ENCODE data around the gene OAF. TPM values are rescaled to one million over a fixed set of nuclear protein-coding genes. Genes with fewer than 3 reads are reported as not detected.

OAF gene
- polyA plus RNA-seq, 2 of the 4 experiments (the other 2 are of a cell fraction), result 3.0 to 3.8 TPM

GRCh38 chr11:120236169-120237107, 25.6 kb downstream of the OAF start:
- no peaks in the 10 kb centered on the region for H3K4me1 ChIP-seq
- DNase-seq (ENCODE audit: low read depth in 1 of 2, low spot score in 1 of 2) (peak in 1 of 2 experiments; percentile 8), FAIRE-seq (no peak), ATAC-seq (peak in 1 of 2 experiments; percentile 17; a peak in 2 of 6 replicates)
- no peak overlapping the region for H3K4me2 ChIP-seq
- ChIA-PET POLR2A (interaction anchor here (0.7 kb wide), 1 partner anchor 67 kb away, joined by 4 read pairs; no protein-coding TSS in a partner anchor), CTCF (interaction anchor here (0.8 to 19.9 kb wide), 17 partner anchors 7 to 448 kb away, joined by 3 to 407 read pairs (median 6); no protein-coding TSS in a partner anchor)
- H3K4me3 ChIP-seq, result no peak overlapping the region
- H3K27ac ChIP-seq, result no peak overlapping the region
- TF ChIP-seq CEBPB (IDR thresholded peaks at IDR 0.05) (no peak), HOXB5 (CRISPR knock-in tag; IDR thresholded peaks at IDR 0.05) (no peak), KDM5A (IDR thresholded peaks at IDR 0.05) (no peak), NPAS2 (CRISPR knock-in tag; IDR thresholded peaks at IDR 0.05; ENCODE audit: borderline replicate concordance) (no peak), HES2 (IDR thresholded peaks at IDR 0.05) (no peak), PHF8 (IDR thresholded peaks at IDR 0.05; ENCODE audit: borderline replicate concordance, low read depth) (no peak)
- H3K9me3 ChIP-seq, result 0 out of 3 replicates have a peak, but pooled peaks cover 4% of the 10 kb centered on the region
- WGBS (ENCODE audit: missing lambda C conversion rate), result 0% methylated on average over 5 of the region's 5 CpGs

GRCh38 chr11:120238968-120239620, 28.3 kb downstream of the OAF start:
- ChIA-PET CTCF (interaction anchor here (1.2 to 19.9 kb wide), 2 partner anchors 9 to 64 kb away, joined by 3 to 407 read pairs; no protein-coding TSS in a partner anchor), POLR2A (no interaction called here)
- DNase-seq (ENCODE audit: low read depth in 1 of 2, low spot score in 1 of 2) (no peak), FAIRE-seq (no peak), ATAC-seq (no peak)
- H3K4me3 ChIP-seq, result no peak overlapping the region
- H3K9me3 ChIP-seq, result no peaks in the 10 kb centered on the region
- no peak overlapping the region for H3K4me2 ChIP-seq
- H3K4me1 ChIP-seq, result no peaks in the 10 kb centered on the region
- 71% methylated on average over 11 of the region's 11 CpGs for WGBS (ENCODE audit: missing lambda C conversion rate)
- TF ChIP-seq TFCP2L1 (CRISPR knock-in tag; IDR thresholded peaks at IDR 0.05) (no peak), HOXA7 (CRISPR knock-in tag; IDR thresholded peaks at IDR 0.05) (no peak), KDM5A (IDR thresholded peaks at IDR 0.05) (no peak), CBX8 (IDR thresholded peaks at IDR 0.05) (no peak), RNF2 (IDR thresholded peaks at IDR 0.05; ENCODE audit: borderline replicate concordance, low read depth) (no peak), ZSCAN20 (CRISPR knock-in tag; IDR thresholded peaks at IDR 0.05) (no peak), HEYL (CRISPR knock-in tag; IDR thresholded peaks at IDR 0.05) (no peak), HES2 (IDR thresholded peaks at IDR 0.05) (no peak), CEBPB (IDR thresholded peaks at IDR 0.05) (no peak), BHLHE40 (IDR thresholded peaks at IDR 0.05; ENCODE audit: low read depth, low read length) (no peak), FOXS1 (CRISPR knock-in tag; IDR thresholded peaks at IDR 0.05) (no peak), SREBF2 (IDR thresholded peaks at IDR 0.05) (no peak), ZC3H11A (IDR thresholded peaks at IDR 0.05) (no peak), JUN (IDR thresholded peaks at IDR 0.05) (no peak)
- TF ChIP-seq, protein P1, sequence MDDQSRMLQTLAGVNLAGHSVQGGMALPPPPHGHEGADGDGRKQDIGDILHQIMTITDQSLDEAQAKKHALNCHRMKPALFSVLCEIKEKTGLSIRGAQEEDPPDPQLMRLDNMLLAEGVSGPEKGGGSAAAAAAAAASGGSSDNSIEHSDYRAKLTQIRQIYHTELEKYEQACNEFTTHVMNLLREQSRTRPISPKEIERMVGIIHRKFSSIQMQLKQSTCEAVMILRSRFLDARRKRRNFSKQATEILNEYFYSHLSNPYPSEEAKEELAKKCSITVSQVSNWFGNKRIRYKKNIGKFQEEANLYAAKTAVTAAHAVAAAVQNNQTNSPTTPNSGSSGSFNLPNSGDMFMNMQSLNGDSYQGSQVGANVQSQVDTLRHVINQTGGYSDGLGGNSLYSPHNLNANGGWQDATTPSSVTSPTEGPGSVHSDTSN (IDR thresholded peaks at IDR 0.05), result no peak
- TF ChIP-seq, protein P2, sequence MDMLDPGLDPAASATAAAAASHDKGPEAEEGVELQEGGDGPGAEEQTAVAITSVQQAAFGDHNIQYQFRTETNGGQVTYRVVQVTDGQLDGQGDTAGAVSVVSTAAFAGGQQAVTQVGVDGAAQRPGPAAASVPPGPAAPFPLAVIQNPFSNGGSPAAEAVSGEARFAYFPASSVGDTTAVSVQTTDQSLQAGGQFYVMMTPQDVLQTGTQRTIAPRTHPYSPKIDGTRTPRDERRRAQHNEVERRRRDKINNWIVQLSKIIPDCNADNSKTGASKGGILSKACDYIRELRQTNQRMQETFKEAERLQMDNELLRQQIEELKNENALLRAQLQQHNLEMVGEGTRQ (IDR thresholded peaks at IDR 0.05), result no peak
- no peak overlapping the region for H3K27ac ChIP-seq

Data from A549 (cell line).